ENCODE measurements around the gene OR2T27.

DNA sequence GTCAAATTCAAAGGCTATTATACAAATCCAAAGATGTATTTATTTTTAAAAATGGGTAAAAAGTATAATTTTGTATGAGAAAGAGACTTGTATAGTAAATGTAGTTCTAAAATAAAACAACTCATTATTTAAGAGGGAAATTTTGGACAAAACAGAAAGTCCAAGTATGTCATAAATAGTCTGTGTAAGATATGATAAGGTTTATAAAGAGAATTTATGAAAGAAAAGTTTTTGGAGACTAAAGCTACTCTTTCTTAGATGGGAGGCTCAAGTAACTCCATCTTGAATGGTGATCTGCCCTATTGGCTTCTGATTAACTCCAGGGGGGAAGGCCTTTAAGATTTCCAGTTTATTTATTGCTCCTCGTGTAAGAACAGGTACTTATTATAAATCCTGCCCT is 14.7 kb upstream of the OR2T27 start:
- TF ChIP-seq, protein P1, sequence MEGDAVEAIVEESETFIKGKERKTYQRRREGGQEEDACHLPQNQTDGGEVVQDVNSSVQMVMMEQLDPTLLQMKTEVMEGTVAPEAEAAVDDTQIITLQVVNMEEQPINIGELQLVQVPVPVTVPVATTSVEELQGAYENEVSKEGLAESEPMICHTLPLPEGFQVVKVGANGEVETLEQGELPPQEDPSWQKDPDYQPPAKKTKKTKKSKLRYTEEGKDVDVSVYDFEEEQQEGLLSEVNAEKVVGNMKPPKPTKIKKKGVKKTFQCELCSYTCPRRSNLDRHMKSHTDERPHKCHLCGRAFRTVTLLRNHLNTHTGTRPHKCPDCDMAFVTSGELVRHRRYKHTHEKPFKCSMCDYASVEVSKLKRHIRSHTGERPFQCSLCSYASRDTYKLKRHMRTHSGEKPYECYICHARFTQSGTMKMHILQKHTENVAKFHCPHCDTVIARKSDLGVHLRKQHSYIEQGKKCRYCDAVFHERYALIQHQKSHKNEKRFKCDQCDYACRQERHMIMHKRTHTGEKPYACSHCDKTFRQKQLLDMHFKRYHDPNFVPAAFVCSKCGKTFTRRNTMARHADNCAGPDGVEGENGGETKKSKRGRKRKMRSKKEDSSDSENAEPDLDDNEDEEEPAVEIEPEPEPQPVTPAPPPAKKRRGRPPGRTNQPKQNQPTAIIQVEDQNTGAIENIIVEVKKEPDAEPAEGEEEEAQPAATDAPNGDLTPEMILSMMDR (IDR thresholded peaks at IDR 0.05), result no peak
- TF ChIP-seq POLR2A (IDR thresholded peaks at IDR 0.05) (no peak), EP300 (IDR thresholded peaks at IDR 0.05) (no peak), POLR2AphosphoS5 (IDR thresholded peaks at IDR 0.05) (no peak)

Data from stomach (tissue), 4 donors.